Neural cell (in vitro differentiated cells): ENCODE data around the gene CCDC7. TPM values are rescaled to one million over a fixed set of nuclear protein-coding genes. Genes with fewer than 3 reads are reported as not detected.

Experiments
- H2AFZ ChIP-seq: fragments of 200-600, 300-800 bp; sonication (generic), shearing (Covaris generic); 2 replicates; pipeline ENCODE4 v1.6.0; 2014; ENCODE audit warnings: low read depth, mild to moderate bottlenecking, antibody characterized with exemption, low read length, moderate library complexity
- H3F3A ChIP-seq: fragments of 200-600 bp; shearing (Covaris generic); 2 replicates; pipeline ENCODE4 v1.6.1; 2016; ENCODE audit warnings: mild to moderate bottlenecking, moderate library complexity, mixed read lengths, antibody characterized with exemption, low read length; ENCODE audit not compliant: insufficient read depth, poor library complexity, severe bottlenecking
- H3K27ac ChIP-seq: fragments of 200-600, 300-800 bp; sonication (generic), shearing (Covaris generic); 2 replicates; pipeline ENCODE4 v1.5.1; 2014; ENCODE audit warnings: mild to moderate bottlenecking, low read length, moderate library complexity
- H3K27me3 ChIP-seq: fragments of 300-800, 200-600 bp; sonication (generic), shearing (Covaris generic); 2 replicates; pipeline ENCODE4 v1.6.0; 2014; ENCODE audit warnings: mild to moderate bottlenecking, low read depth, low read length, moderate library complexity; ENCODE audit not compliant: insufficient read depth
- H3K36me3 ChIP-seq: fragments of 300-800, 200-600 bp; sonication (generic), shearing (Covaris generic); 2 replicates; pipeline ENCODE4 v1.5.1; 2014; ENCODE audit warnings: mild to moderate bottlenecking, antibody characterized with exemption, low read length, moderate library complexity; ENCODE audit not compliant: insufficient read depth
- H3K4me2 ChIP-seq: fragments of 300-800, 200-600 bp; sonication (generic), shearing (Covaris generic); 2 replicates; pipeline ENCODE4 v1.6.0; 2014; ENCODE audit warnings: mild to moderate bottlenecking, low read length
- H3K4me3 ChIP-seq: fragments of 300-800, 200-600 bp; sonication (generic), shearing (Covaris generic); 2 replicates; pipeline ENCODE4 v1.5.1; 2014; ENCODE audit warnings: mild to moderate bottlenecking, low read length, moderate library complexity
- H3K79me2 ChIP-seq: fragments of 200-600 bp; shearing (Covaris generic); replicated peaks from 2 replicates; pipeline ENCODE4 v1.6.0; 2014; ENCODE audit warnings: mild to moderate bottlenecking, low read length, moderate library complexity; ENCODE audit not compliant: insufficient read depth
- H3K9ac ChIP-seq: fragments of 300-800, 200-600 bp; sonication (generic), shearing (Covaris generic); 2 replicates; pipeline ENCODE4 v1.6.1; 2016; ENCODE audit warnings: mild to moderate bottlenecking, low read length, mixed read lengths
- H3K9me2 ChIP-seq: fragments of 200-600 bp; shearing (Covaris generic); 2 replicates; pipeline ENCODE4 v1.6.1; 2016; ENCODE audit warnings: mild to moderate bottlenecking, low read length, mixed read lengths; ENCODE audit not compliant: insufficient read depth
- H3K9me3 ChIP-seq: fragments of 200-600, 300-800 bp; sonication (generic), shearing (Covaris generic); 2 replicates; pipeline ENCODE4 v1.6.1; 2016; ENCODE audit warnings: mild to moderate bottlenecking, mixed run types, low read length, moderate library complexity, mixed read lengths
- H4K20me1 ChIP-seq: fragments of 200-600 bp; shearing (Covaris generic); 2 replicates; pipeline ENCODE4 v1.6.1; 2016; ENCODE audit warnings: mild to moderate bottlenecking, mixed run types; ENCODE audit not compliant: insufficient read depth
- CTCF ChIP-seq: fragments of 450-650 bp; IDR thresholded peaks from 2 replicates; pipeline ENCODE4 v1.5.1; 2014; ENCODE audit warnings: antibody characterized with exemption, mild to moderate bottlenecking, moderate library complexity; ENCODE audit not compliant: poor library complexity, severe bottlenecking
- EP300 ChIP-seq: fragments of 450-650 bp; conservative IDR thresholded peaks from 2 replicates; pipeline ENCODE4 v1.6.1; 2014; ENCODE audit warnings: antibody characterized with exemption, mild to moderate bottlenecking, moderate library complexity; ENCODE audit not compliant: poor library complexity, severe bottlenecking
- EZH2 ChIP-seq: fragments of 200-600, 300-800 bp; shearing (Covaris generic), sonication (generic); IDR thresholded peaks from 2 replicates; pipeline ENCODE4 v1.6.1; 2014; ENCODE audit warnings: antibody characterized with exemption, low read length, borderline replicate concordance, mild to moderate bottlenecking; ENCODE audit not compliant: insufficient read depth, poor library complexity, severe bottlenecking
- MXI1 ChIP-seq: fragments of 450-650 bp; conservative IDR thresholded peaks from 2 replicates; pipeline ENCODE4 v1.6.1; 2014; ENCODE audit warnings: antibody characterized with exemption, mild to moderate bottlenecking; ENCODE audit not compliant: poor library complexity, severe bottlenecking
- POLR2AphosphoS5 ChIP-seq: IDR thresholded peaks from 2 replicates; pipeline ENCODE4 v1.6.1; 2012
- RAD21 ChIP-seq: fragments of 450-650 bp; conservative IDR thresholded peaks from 2 replicates; pipeline ENCODE4 v1.6.1; 2014; ENCODE audit warnings: antibody characterized with exemption, mild to moderate bottlenecking, moderate library complexity
- REST ChIP-seq: IDR thresholded peaks from 2 replicates; pipeline ENCODE4 v1.6.1; 2012; ENCODE audit warnings: borderline replicate concordance
- SMC3 ChIP-seq: fragments of 450-650 bp; conservative IDR thresholded peaks from 2 replicates; pipeline ENCODE4 v1.6.1; 2014; ENCODE audit warnings: antibody characterized with exemption, mild to moderate bottlenecking, moderate library complexity; ENCODE audit not compliant: poor library complexity
- TAF1 ChIP-seq: IDR thresholded peaks from 2 replicates; pipeline ENCODE4 v1.6.1; 2012; ENCODE audit warnings: low read depth
- polyA plus RNA-seq: library from polyadenylated mRNA; depleted of rRNA; stranded (reverse); fragments of >200 nt; gene quantifications from 2 replicates; pipeline ENCODE4 v1.2.3, GENCODE V29; 2014

CCDC7 gene
- polyA plus RNA-seq, 1 donor from 2014 or later, result 5.1 TPM

- H3K27me3 ChIP-seq, result no peaks in the 10 kb centered on the region
- TF ChIP-seq EZH2, result no peak
- TF ChIP-seq POLR2AphosphoS5, result no peak
- no peak for TF ChIP-seq TAF1
- no peak for TF ChIP-seq CTCF
- no peak for TF ChIP-seq RAD21
- TF ChIP-seq REST, result no peak
- TF ChIP-seq EP300, result no peak
- no peak for TF ChIP-seq MXI1
- TF ChIP-seq SMC3, result no peak
- H3F3A ChIP-seq, result no peaks in the 10 kb centered on the region
- H3K9me3 ChIP-seq, result no peaks in the 10 kb centered on the region
- H3K9me2 ChIP-seq, result no peaks in the 10 kb centered on the region
- H2AFZ ChIP-seq, result no peak overlapping the region
- no peaks in the 10 kb centered on the region for H3K79me2 ChIP-seq
- H3K4me2 ChIP-seq, result no peak overlapping the region
- no peak overlapping the region for H3K4me3 ChIP-seq
- H4K20me1 ChIP-seq, result no peaks in the 10 kb centered on the region
- no peak overlapping the region for H3K9ac ChIP-seq
- H3K27ac ChIP-seq, result no peak overlapping the region
- no peaks in the 10 kb centered on the region for H3K36me3 ChIP-seq
Observed at GRCh38 chr10:32890444-32890843, 444.5 kb downstream of the CCDC7 start.

- no peak overlapping the region for H3K4me2 ChIP-seq
- H3K27ac ChIP-seq, result no peak overlapping the region
- H3K27me3 ChIP-seq, result no peaks in the 10 kb centered on the region
- no peaks in the 10 kb centered on the region for H3K79me2 ChIP-seq
- H3K9me3 ChIP-seq, result no peaks in the 10 kb centered on the region
- H3K4me3 ChIP-seq, result no peak overlapping the region
- H3K36me3 ChIP-seq, result no peaks in the 10 kb centered on the region
- H3K9ac ChIP-seq, result no peak overlapping the region
- no peaks in the 10 kb centered on the region for H3K9me2 ChIP-seq
- no peaks in the 10 kb centered on the region for H4K20me1 ChIP-seq
- TF ChIP-seq RAD21 (no peak), SMC3 (no peak), CTCF (no peak), EZH2 (no peak), EP300 (no peak), MXI1 (no peak), POLR2AphosphoS5 (no peak), TAF1 (no peak), REST (no peak)
- no peak overlapping the region for H2AFZ ChIP-seq
- H3F3A ChIP-seq, result no peaks in the 10 kb centered on the region
Observed at GRCh38 chr10:32891261-32891660, 445.3 kb downstream of the CCDC7 start.
